CD8-positive, alpha-beta memory T cell (primary cell): ENCODE measurements around the gene PDE3A. TPM values are rescaled to one million over a fixed set of nuclear protein-coding genes. Genes with fewer than 3 reads are reported as not detected.

Experiments used
- CTCF ChIA-PET: fragments of 350-600 bp; sonication (Branson Sonifier 250); formaldehyde crosslinking; loops from one replicate; lab custom pipeline; 2021; ENCODE audit warnings: antibody characterized with exemption; lab: Charles Lee
- POLR2A ChIA-PET: fragments of 350-600 bp; sonication (Branson Sonifier 250); formaldehyde crosslinking; loops from one replicate; lab custom pipeline; 2021; ENCODE audit warnings: antibody characterized with exemption; lab: Charles Lee
- DNase-seq, 5 donors: peaks; one replicate each; pipeline versions ENCODE4 v3.0.0 to v3.0.0-alpha.2; 2020 to 2022; ENCODE audit warnings: mixed read lengths in 1 of 5
- H3K27ac ChIP-seq: one replicate; pipeline ENCODE4 v1.7.0; 2013; ENCODE audit warnings: low read depth, mild to moderate bottlenecking, low read length, moderate library complexity
- H3K27me3 ChIP-seq: 2 replicates; pipeline ENCODE4 v1.7.0; 2013; ENCODE audit warnings: low read length, mild to moderate bottlenecking; ENCODE audit not compliant: insufficient read depth, poor library complexity, severe bottlenecking
- H3K36me3 ChIP-seq: 2 replicates; pipeline ENCODE4 v1.7.0; 2013; ENCODE audit warnings: mild to moderate bottlenecking, low read length, moderate library complexity; ENCODE audit not compliant: insufficient read depth
- H3K4me1 ChIP-seq: 2 replicates; pipeline ENCODE4 v1.7.0; 2013; ENCODE audit warnings: mild to moderate bottlenecking, low read length, moderate library complexity; ENCODE audit not compliant: insufficient read depth
- H3K4me3 ChIP-seq: 2 replicates; pipeline ENCODE4 v1.7.0; 2013; ENCODE audit warnings: mild to moderate bottlenecking, low read length
- H3K9me3 ChIP-seq: 2 replicates; pipeline ENCODE4 v1.7.0; 2013; ENCODE audit warnings: mild to moderate bottlenecking, low read length
- H3K27ac Mint-ChIP-seq, 8 donors: one replicate each; pipeline ENCODE4 v1.8.0; 2020 to 2021; ENCODE audit warnings: mixed read lengths in 8 of 8, mild to moderate bottlenecking in 6 of 8, inconsistent platforms in 3 of 8, moderate library complexity in 3 of 8
- H3K27me3 Mint-ChIP-seq, 2 donors: one replicate each; pipeline ENCODE4 v1.8.0; 2020 to 2021; ENCODE audit warnings: mixed read lengths in 2 of 2, mild to moderate bottlenecking in 1 of 2, moderate library complexity in 1 of 2
- H3K36me3 Mint-ChIP-seq, 3 donors: one replicate each; pipeline ENCODE4 v1.8.0; 2020 to 2021; ENCODE audit warnings: mixed read lengths in 3 of 3, inconsistent platforms in 1 of 3, mild to moderate bottlenecking in 1 of 3
- H3K4me1 Mint-ChIP-seq, 3 donors: one replicate each; pipeline ENCODE4 v1.8.0; 2020 to 2021; ENCODE audit warnings: mixed read lengths in 3 of 3, inconsistent platforms in 1 of 3, mild to moderate bottlenecking in 1 of 3
- H3K4me3 Mint-ChIP-seq, 7 donors: one replicate each; pipeline ENCODE4 v1.8.0; 2020 to 2021; ENCODE audit warnings: mixed read lengths in 7 of 7, mild to moderate bottlenecking in 6 of 7, moderate library complexity in 4 of 7, inconsistent platforms in 2 of 7
- H3K9me3 Mint-ChIP-seq, 5 donors: one replicate each; pipeline ENCODE4 v1.8.0; 2020 to 2022; ENCODE audit warnings: mixed read lengths in 5 of 5, mild to moderate bottlenecking in 3 of 5, moderate library complexity in 2 of 5, inconsistent platforms in 1 of 5
- polyA plus RNA-seq: library from polyadenylated mRNA; unstranded; fragments of 300-500 nt; fragmentation: Illumina TruSeq; gene quantifications from one replicate; pipeline ENCODE4 v1.2.3, GENCODE V29; 2021
- total RNA-seq, 2 experiments: library from RNA; stranded (reverse); gene quantifications; one replicate each; pipeline ENCODE4 v1.2.3, GENCODE V29; 2021

PDE3A gene
- total and polyA plus RNA-seq, 3 experiments from 2014 or later: 0.02 TPM; not detected in 2

- ChIA-PET POLR2A (no interaction called here), CTCF (no interaction called here)
- Histone ChIP-seq H3K4me1 (no peaks in the 10 kb centered on the region), H3K27me3 (no peaks in the 10 kb centered on the region), H3K27ac (no peak overlapping the region), H3K36me3 (no peaks in the 10 kb centered on the region), H3K9me3 (no peaks in the 10 kb centered on the region), H3K4me3 (no peak overlapping the region)
- H3K9me3 Mint-ChIP-seq: no peaks in the 10 kb centered on the region
- no peaks in the 10 kb centered on the region for H3K4me1 Mint-ChIP-seq
- no peak overlapping the region for H3K4me3 Mint-ChIP-seq
- no peak overlapping the region for H3K27ac Mint-ChIP-seq
- H3K27me3 Mint-ChIP-seq: no peaks in the 10 kb centered on the region
- no peak for DNase-seq
- no peaks in the 10 kb centered on the region for H3K36me3 Mint-ChIP-seq
These were observed 101.4 kb downstream of the PDE3A start for GRCh38 chr12:20469756-20470155.

GRCh38 chr12:20472102-20472782 is 103.9 kb downstream of the PDE3A start:
- H3K4me3 ChIP-seq: no peak overlapping the region
- H3K36me3 ChIP-seq: no peaks in the 10 kb centered on the region
- CTCF ChIA-PET: no interaction called here
- H3K27me3 ChIP-seq: no peaks in the 10 kb centered on the region
- no peaks in the 10 kb centered on the region for H3K36me3 Mint-ChIP-seq
- no peaks in the 10 kb centered on the region for H3K27me3 Mint-ChIP-seq
- no peak for DNase-seq
- no peak overlapping the region for H3K4me3 Mint-ChIP-seq
- peaks cover 0 to 2% (median 0%) of the 10 kb centered on the region in 5 donors for H3K9me3 Mint-ChIP-seq
- no peaks in the 10 kb centered on the region for H3K4me1 Mint-ChIP-seq
- no peak overlapping the region for H3K27ac ChIP-seq
- POLR2A ChIA-PET: no interaction called here
- H3K27ac Mint-ChIP-seq: no peak overlapping the region
- H3K9me3 ChIP-seq: no peaks in the 10 kb centered on the region
- H3K4me1 ChIP-seq: no peaks in the 10 kb centered on the region

GRCh38 chr12:20473133-20473532 is 104.8 kb downstream of the PDE3A start:
- POLR2A ChIA-PET: no interaction called here
- CTCF ChIA-PET: no interaction called here

GRCh38 chr12:20474016-20474415 is 105.7 kb downstream of the PDE3A start:
- DNase-seq: no peak
- POLR2A ChIA-PET: no interaction called here
- peaks cover 0 to 2% (median 0%) of the 10 kb centered on the region in 5 donors for H3K9me3 Mint-ChIP-seq
- Histone ChIP-seq H3K4me1 (no peaks in the 10 kb centered on the region), H3K27me3 (no peaks in the 10 kb centered on the region), H3K36me3 (no peaks in the 10 kb centered on the region), H3K4me3 (no peak overlapping the region), H3K9me3 (no peaks in the 10 kb centered on the region), H3K27ac (no peak overlapping the region)
- no peaks in the 10 kb centered on the region for H3K36me3 Mint-ChIP-seq
- no peak overlapping the region for H3K4me3 Mint-ChIP-seq
- H3K4me1 Mint-ChIP-seq: no peaks in the 10 kb centered on the region
- CTCF ChIA-PET: no interaction called here
- no peak overlapping the region for H3K27ac Mint-ChIP-seq
- no peaks in the 10 kb centered on the region for H3K27me3 Mint-ChIP-seq

More at GRCh38 chr12:20473133-20473532, 104.8 kb downstream of the PDE3A start:
- Histone ChIP-seq H3K27me3 (no peaks in the 10 kb centered on the region), H3K4me1 (no peaks in the 10 kb centered on the region), H3K36me3 (no peaks in the 10 kb centered on the region), H3K4me3 (no peak overlapping the region), H3K9me3 (no peaks in the 10 kb centered on the region), H3K27ac (no peak overlapping the region)
- Mint-ChIP-seq H3K27me3 (no peaks in the 10 kb centered on the region), H3K27ac (no peak overlapping the region), H3K4me1 (no peaks in the 10 kb centered on the region), H3K9me3 (peaks cover 0 to 2% (median 0%) of the 10 kb centered on the region in 5 donors), H3K4me3 (no peak overlapping the region), H3K36me3 (no peaks in the 10 kb centered on the region)
- DNase-seq: no peak

- H3K4me1 ChIP-seq: no peaks in the 10 kb centered on the region
- no peaks in the 10 kb centered on the region for H3K4me1 Mint-ChIP-seq
- no peak for DNase-seq
- H3K9me3 Mint-ChIP-seq: peaks cover 0 to 2% (median 0%) of the 10 kb centered on the region in 5 donors
- H3K9me3 ChIP-seq: no peaks in the 10 kb centered on the region
- no peaks in the 10 kb centered on the region for H3K36me3 ChIP-seq
- H3K4me3 ChIP-seq: no peak overlapping the region
- H3K27ac Mint-ChIP-seq: no peak overlapping the region
- H3K4me3 Mint-ChIP-seq: no peak overlapping the region
- H3K36me3 Mint-ChIP-seq: no peaks in the 10 kb centered on the region
- ChIA-PET POLR2A (no interaction called here), CTCF (no interaction called here)
- no peaks in the 10 kb centered on the region for H3K27me3 Mint-ChIP-seq
- no peaks in the 10 kb centered on the region for H3K27me3 ChIP-seq
- no peak overlapping the region for H3K27ac ChIP-seq
These were observed 106.1 kb downstream of the PDE3A start for GRCh38 chr12:20474443-20474842.

- H3K4me3 Mint-ChIP-seq: no peak overlapping the region
- no peak overlapping the region for H3K27ac Mint-ChIP-seq
- peaks cover 0 to 2% (median 0%) of the 10 kb centered on the region in 5 donors for H3K9me3 Mint-ChIP-seq
These were observed 107.2 kb downstream of the PDE3A start for GRCh38 chr12:20475542-20475941.

GRCh38 chr12:20476551-20476950 is 108.2 kb downstream of the PDE3A start:
- Mint-ChIP-seq H3K36me3 (no peaks in the 10 kb centered on the region), H3K27me3 (no peaks in the 10 kb centered on the region), H3K27ac (no peak overlapping the region), H3K4me3 (no peak overlapping the region), H3K4me1 (no peaks in the 10 kb centered on the region), H3K9me3 (peaks cover 0 to 2% (median 0%) of the 10 kb centered on the region in 5 donors)
- no peak overlapping the region for H3K27ac ChIP-seq
- POLR2A ChIA-PET: no interaction called here
- no peaks in the 10 kb centered on the region for H3K36me3 ChIP-seq
- no peak for DNase-seq
- H3K4me1 ChIP-seq: no peaks in the 10 kb centered on the region
- CTCF ChIA-PET: no interaction called here
- H3K27me3 ChIP-seq: no peaks in the 10 kb centered on the region
- no peaks in the 10 kb centered on the region for H3K9me3 ChIP-seq
- no peak overlapping the region for H3K4me3 ChIP-seq

More at GRCh38 chr12:20475542-20475941, 107.2 kb downstream of the PDE3A start:
- DNase-seq: no peak
- ChIA-PET POLR2A (no interaction called here), CTCF (no interaction called here)
- Histone ChIP-seq H3K4me3 (no peak overlapping the region), H3K27me3 (no peaks in the 10 kb centered on the region), H3K27ac (no peak overlapping the region), H3K36me3 (no peaks in the 10 kb centered on the region), H3K9me3 (no peaks in the 10 kb centered on the region), H3K4me1 (no peaks in the 10 kb centered on the region)
- Mint-ChIP-seq H3K4me1 (no peaks in the 10 kb centered on the region), H3K36me3 (no peaks in the 10 kb centered on the region), H3K27me3 (no peaks in the 10 kb centered on the region)

GRCh38 chr12:20477255-20477654 is 108.9 kb downstream of the PDE3A start:
- no peak overlapping the region for H3K4me3 Mint-ChIP-seq
- peaks cover 0 to 2% (median 0%) of the 10 kb centered on the region in 5 donors for H3K9me3 Mint-ChIP-seq
- H3K27me3 Mint-ChIP-seq: no peaks in the 10 kb centered on the region
- ChIA-PET CTCF (no interaction called here), POLR2A (no interaction called here)
- no peaks in the 10 kb centered on the region for H3K27me3 ChIP-seq
- no peaks in the 10 kb centered on the region for H3K4me1 Mint-ChIP-seq
- no peak for DNase-seq
- no peaks in the 10 kb centered on the region for H3K9me3 ChIP-seq
- no peak overlapping the region for H3K27ac Mint-ChIP-seq
- H3K27ac ChIP-seq: no peak overlapping the region
- no peaks in the 10 kb centered on the region for H3K36me3 ChIP-seq
- no peak overlapping the region for H3K4me3 ChIP-seq
- no peaks in the 10 kb centered on the region for H3K36me3 Mint-ChIP-seq
- H3K4me1 ChIP-seq: no peaks in the 10 kb centered on the region
